Caco-2 (cell line): ENCODE results near the gene F12. TPM values are rescaled to one million over a fixed set of nuclear protein-coding genes. Genes with fewer than 3 reads are reported as not detected.

Experiments used
- BruUV-seq: library from RNA; stranded (reverse); fragments of 400-500 nt; replicated peaks from 2 replicates; lab custom pipeline; 2021; lab: Mats Ljungman, UMichigan
- CTCF ChIA-PET: fragments of 300-600 bp; sonication (Branson Sonifier 250); formaldehyde crosslinking; loops from one replicate; lab custom pipeline; 2022; ENCODE audit warnings: antibody characterized with exemption; lab: Charles Lee
- POLR2A ChIA-PET: fragments of 300-600 bp; sonication (Branson Sonifier 250); formaldehyde crosslinking; loops from one replicate; lab custom pipeline; 2022; ENCODE audit warnings: antibody characterized with exemption; lab: Charles Lee
- DNase-seq, 2 experiments: peaks; one replicate each; pipeline versions ENCODE4 v3.0.0 to v3.0.0-alpha.2; 2020 to 2022
- H3K27me3 ChIP-seq: replicated peaks from 2 replicates; pipeline ENCODE4 v1.6.0; 2011; ENCODE audit warnings: low read length; ENCODE audit not compliant: control insufficient read depth, insufficient read depth
- H3K36me3 ChIP-seq: 2 replicates; pipeline ENCODE4 v1.5.1; 2011; ENCODE audit warnings: low read length; ENCODE audit not compliant: control insufficient read depth, insufficient read depth
- H3K4me1 ChIP-seq: fragments of 250-450 bp; sonication (Bioruptor Pico); 2 replicates; pipeline ENCODE4 v1.5.1; 2020; ENCODE audit warnings: mild to moderate bottlenecking
- H3K4me3 ChIP-seq: 2 replicates; pipeline ENCODE4 v1.5.1; 2011; ENCODE audit warnings: low read depth, mild to moderate bottlenecking, control low read depth, low read length
- H3K9me3 ChIP-seq: fragments of 250-450 bp; sonication (Bioruptor Pico); 2 replicates; pipeline ENCODE4 v1.5.1; 2020; ENCODE audit warnings: mild to moderate bottlenecking, moderate library complexity
- H3K27ac Mint-ChIP-seq: one replicate; pipeline ENCODE4 v1.8.0; 2022; ENCODE audit warnings: mixed read lengths; ENCODE audit not compliant: unreplicated experiment
- H3K27me3 Mint-ChIP-seq: one replicate; pipeline ENCODE4 v1.8.0; 2022; ENCODE audit warnings: mixed read lengths; ENCODE audit not compliant: insufficient read depth, unreplicated experiment
- H3K36me3 Mint-ChIP-seq: one replicate; pipeline ENCODE4 v1.8.0; 2022; ENCODE audit warnings: mild to moderate bottlenecking, mixed read lengths; ENCODE audit not compliant: insufficient read depth, unreplicated experiment
- H3K4me1 Mint-ChIP-seq: one replicate; pipeline ENCODE4 v1.8.0; 2022; ENCODE audit warnings: low read depth, mixed read lengths; ENCODE audit not compliant: unreplicated experiment
- H3K4me3 Mint-ChIP-seq: one replicate; pipeline ENCODE4 v1.8.0; 2022; ENCODE audit warnings: mild to moderate bottlenecking, moderate library complexity, mixed read lengths; ENCODE audit not compliant: unreplicated experiment
- H3K9me3 Mint-ChIP-seq: one replicate; pipeline ENCODE4 v1.8.0; 2022; ENCODE audit warnings: mixed read lengths; ENCODE audit not compliant: unreplicated experiment
- CTCF ChIP-seq, 2 experiments: fragments of 200-600 bp in 1 of 2; IDR thresholded peaks; 1 replicate in 1 of 2; 2 replicates in 1 of 2; pipeline versions ENCODE4 v1.5.1 to v1.8.0; 2011 to 2022; ENCODE audit warnings: antibody characterized with exemption in 1 of 2, control low read depth in 1 of 2, inconsistent platforms in 1 of 2, low read depth in 1 of 2, low read length in 1 of 2, mild to moderate bottlenecking in 1 of 2, moderate library complexity in 1 of 2; ENCODE audit not compliant: insufficient read depth in 1 of 2, severe bottlenecking in 1 of 2, unreplicated experiment in 1 of 2
- intact Hi-C: fragments of 100-400 bp; cut with micrococcal nuclease; formaldehyde crosslinking; loops from one replicate; pipeline ENCODE4 v1.10.0; 2022; ENCODE audit not compliant: unreplicated experiment
- total RNA-seq: library from RNA; stranded (reverse); gene quantifications from 2 replicates; pipeline ENCODE4 v1.2.3, GENCODE V29; 2022

F12 gene
- total RNA-seq, 1 experiment from 2014 or later = 13.3 TPM

- BruUV-seq = no TSS peak
- no peaks in the 10 kb centered on the region for H3K27me3 ChIP-seq
- H3K9me3 ChIP-seq = no peaks in the 10 kb centered on the region
- no peaks in the 10 kb centered on the region for H3K9me3 Mint-ChIP-seq
- TF ChIP-seq CTCF (IDR thresholded peaks at IDR 0.05; ENCODE audit: insufficient read depth in 1 of 2, low read depth in 1 of 2, low read length in 1 of 2, severe bottlenecking in 1 of 2, unreplicated experiment in 1 of 2) = no peak
- H3K36me3 Mint-ChIP-seq = peaks cover 30% of the 10 kb centered on the region
- H3K4me1 Mint-ChIP-seq = no peaks in the 10 kb centered on the region
- DNase-seq = no peak
- ChIA-PET CTCF (no interaction called here), POLR2A (no interaction called here)
- intact Hi-C loops = no loop called here
- H3K27me3 Mint-ChIP-seq = no peaks in the 10 kb centered on the region
- peaks cover 5% of the 10 kb centered on the region for H3K36me3 ChIP-seq
- no peak overlapping the region for H3K4me3 Mint-ChIP-seq
- H3K27ac Mint-ChIP-seq = no peak overlapping the region
- no peak overlapping the region for H3K4me3 ChIP-seq
- peaks cover 7% of the 10 kb centered on the region for H3K4me1 ChIP-seq
Observed at GRCh38 chr5:177432839-177433657, 23.7 kb upstream of the F12 start.

- Mint-ChIP-seq H3K4me3 (no peak overlapping the region), H3K27ac (no peak overlapping the region), H3K9me3 (no peaks in the 10 kb centered on the region), H3K4me1 (no peaks in the 10 kb centered on the region), H3K36me3 (peaks cover 22% of the 10 kb centered on the region), H3K27me3 (no peaks in the 10 kb centered on the region)
- H3K9me3 ChIP-seq = no peaks in the 10 kb centered on the region
- peaks cover 5% of the 10 kb centered on the region for H3K36me3 ChIP-seq
- intact Hi-C loops = no loop called here
- no TSS peak for BruUV-seq
- POLR2A ChIA-PET = no interaction called here
- no peak overlapping the region for H3K4me3 ChIP-seq
- CTCF ChIA-PET = no interaction called here
- DNase-seq = no peak
- peaks cover 12% of the 10 kb centered on the region for H3K4me1 ChIP-seq
- TF ChIP-seq CTCF (IDR thresholded peaks at IDR 0.05; ENCODE audit: insufficient read depth in 1 of 2, low read depth in 1 of 2, low read length in 1 of 2, severe bottlenecking in 1 of 2, unreplicated experiment in 1 of 2) = no peak
- no peaks in the 10 kb centered on the region for H3K27me3 ChIP-seq
Observed at GRCh38 chr5:177432143-177432838, 22.9 kb upstream of the F12 start.

- no peak overlapping the region for H3K27ac Mint-ChIP-seq
- ChIA-PET POLR2A (interaction anchor here (0.5 kb wide), 1 partner anchor 61 kb away, joined by 4 read pairs; no protein-coding TSS in a partner anchor), CTCF (interaction anchor here (1.0 kb wide), 1 partner anchor 27 kb away, joined by 6 read pairs; no protein-coding TSS in a partner anchor)
- no TSS peak for BruUV-seq
- intact Hi-C loops = no loop called here
- H3K9me3 Mint-ChIP-seq = no peaks in the 10 kb centered on the region
- peaks cover 11% of the 10 kb centered on the region for H3K4me1 ChIP-seq
- H3K27me3 ChIP-seq = no peaks in the 10 kb centered on the region
- H3K27me3 Mint-ChIP-seq = no peaks in the 10 kb centered on the region
- no peaks in the 10 kb centered on the region for H3K4me1 Mint-ChIP-seq
- H3K4me3 ChIP-seq = no peak overlapping the region
- H3K36me3 Mint-ChIP-seq = peaks cover 17% of the 10 kb centered on the region
- H3K9me3 ChIP-seq = no peaks in the 10 kb centered on the region
- H3K36me3 ChIP-seq = peaks cover 5% of the 10 kb centered on the region
- H3K4me3 Mint-ChIP-seq = no peak overlapping the region
- no peak for DNase-seq
- no peak for TF ChIP-seq CTCF (IDR thresholded peaks at IDR 0.05; ENCODE audit: insufficient read depth in 1 of 2, low read depth in 1 of 2, low read length in 1 of 2, severe bottlenecking in 1 of 2, unreplicated experiment in 1 of 2)
Observed at GRCh38 chr5:177431317-177432142, 22.2 kb upstream of the F12 start.
